GM23338 (cell line): ENCODE results near the gene PFDN4. TPM values are rescaled to one million over a fixed set of nuclear protein-coding genes. Genes with fewer than 3 reads are reported as not detected.

Experiments
- ATAC-seq: fragments of 200-7000 bp; cut with Tn5 transposase; 3 replicates; pipeline ENCODE4 v1.9.1; 2020
- DNase-seq: peaks from one replicate; pipeline ENCODE4 v3.0.0-alpha.2; 2015; ENCODE audit warnings: low spot score
- H2AFZ ChIP-seq: fragments of 200-600 bp; sonication (generic); 2 replicates; pipeline ENCODE4 v1.8.0; 2016; ENCODE audit warnings: antibody characterized with exemption, mild to moderate bottlenecking, moderate library complexity
- H3F3A ChIP-seq: fragments of 200-600 bp; sonication (generic); replicated peaks from 2 replicates; pipeline ENCODE4 v1.8.0; 2017; ENCODE audit warnings: antibody characterized with exemption, mixed run types, low read depth
- H3K27ac ChIP-seq: fragments of 200-600 bp; sonication (generic); 2 replicates; pipeline ENCODE4 v1.6.1; 2016; ENCODE audit warnings: low read depth
- H3K27me3 ChIP-seq: fragments of 200-600 bp; sonication (generic); 2 replicates; pipeline ENCODE4 v1.8.0; 2016; ENCODE audit warnings: mild to moderate bottlenecking, mixed run types, moderate library complexity; ENCODE audit not compliant: insufficient read depth
- H3K36me3 ChIP-seq: fragments of 200-600 bp; sonication (generic); 2 replicates; pipeline ENCODE4 v1.8.0; 2016; ENCODE audit warnings: mild to moderate bottlenecking; ENCODE audit not compliant: insufficient read depth
- H3K4me1 ChIP-seq: fragments of 200-600 bp; sonication (generic); 2 replicates; pipeline ENCODE4 v1.8.0; 2016; ENCODE audit warnings: mild to moderate bottlenecking, moderate library complexity; ENCODE audit not compliant: insufficient read depth
- H3K4me2 ChIP-seq: fragments of 200-600 bp; sonication (generic); 2 replicates; pipeline ENCODE4 v1.7.1; 2017; ENCODE audit warnings: mixed run types
- H3K4me3 ChIP-seq: fragments of 200-600 bp; sonication (generic); 2 replicates; pipeline ENCODE4 v1.6.1; 2016; ENCODE audit warnings: mixed run types
- H3K79me2 ChIP-seq: fragments of 200-600 bp; sonication (generic); replicated peaks from 2 replicates; pipeline ENCODE4 v1.8.0; 2017; ENCODE audit warnings: mild to moderate bottlenecking; ENCODE audit not compliant: insufficient read depth
- H3K9me2 ChIP-seq: fragments of 200-600 bp; sonication (generic); 2 replicates; pipeline ENCODE4 v1.8.0; 2017; ENCODE audit not compliant: insufficient read depth
- H4K20me1 ChIP-seq: fragments of 200-600 bp; sonication (generic); replicated peaks from 2 replicates; pipeline ENCODE4 v1.8.0; 2017; ENCODE audit warnings: mild to moderate bottlenecking; ENCODE audit not compliant: insufficient read depth
- H3K27ac Mint-ChIP-seq: 2 replicates; pipeline ENCODE4 v1.8.0; 2020; ENCODE audit warnings: inconsistent platforms, mild to moderate bottlenecking, moderate library complexity, mixed read lengths
- H3K27me3 Mint-ChIP-seq: 3 replicates; pipeline ENCODE4 v1.8.0; 2022; ENCODE audit warnings: low read depth, mild to moderate bottlenecking, moderate library complexity, mixed read lengths, inconsistent platforms; ENCODE audit not compliant: insufficient read depth, poor library complexity
- H3K36me3 Mint-ChIP-seq: 3 replicates; pipeline ENCODE4 v1.8.0; 2021; ENCODE audit warnings: low read depth, mild to moderate bottlenecking, inconsistent platforms, moderate library complexity, mixed read lengths
- H3K4me1 Mint-ChIP-seq: 3 replicates; pipeline ENCODE4 v1.8.0; 2020; ENCODE audit warnings: mild to moderate bottlenecking, inconsistent platforms, mixed read lengths
- H3K4me3 Mint-ChIP-seq: 3 replicates; pipeline ENCODE4 v1.8.0; 2021; ENCODE audit warnings: moderate library complexity, mild to moderate bottlenecking, inconsistent platforms, mixed read lengths
- H3K9me3 Mint-ChIP-seq: 3 replicates; pipeline ENCODE4 v1.8.0; 2020; ENCODE audit warnings: moderate library complexity, mild to moderate bottlenecking, inconsistent platforms, mixed read lengths
- ETS1 ChIP-seq: IDR thresholded peaks from 2 replicates; pipeline ENCODE4 v1.6.1; 2016; ENCODE audit warnings: antibody characterized with exemption
- REST ChIP-seq: IDR thresholded peaks from one replicate; pipeline ENCODE4 v1.6.1; 2018; ENCODE audit warnings: antibody characterized with exemption; ENCODE audit not compliant: unreplicated experiment
- STAT1 ChIP-seq: IDR thresholded peaks from one replicate; pipeline ENCODE4 v1.6.1; 2016; ENCODE audit warnings: antibody characterized with exemption; ENCODE audit not compliant: unreplicated experiment
- ZNF462 ChIP-seq: fragments of 250-450 bp; sonication (Bioruptor Pico); IDR thresholded peaks from 2 replicates; pipeline ENCODE4 v1.5.0; 2020; ENCODE audit warnings: mild to moderate bottlenecking, moderate library complexity
- polyA plus RNA-seq: library from polyadenylated mRNA; unstranded; fragments of >200 nt; fragmentation: Nextera tagmentation; extraction: Ambion mirVana; gene quantifications from 2 replicates; pipeline ENCODE4 v1.2.1, GENCODE V29; 2016
- total RNA-seq: library from RNA; depleted of rRNA; stranded (reverse); fragments of >200 nt; shearing (Covaris generic); gene quantifications from 2 replicates; pipeline ENCODE4 v1.2.3, GENCODE V29; 2014

PFDN4 gene
- total and polyA plus RNA-seq, 2 experiments from 2014 or later = 105 to 477 TPM

GRCh38 chr20:54204063-54204462 is 3.8 kb upstream of the PFDN4 start (continued):
- TF ChIP-seq ZNF462 (CRISPR knock-in tag) = no peak

- Histone ChIP-seq H3K27me3 (no peaks in the 10 kb centered on the region), H3K4me1 (no peaks in the 10 kb centered on the region), H3K4me2 (no peak overlapping the region), H3F3A (no peaks in the 10 kb centered on the region), H2AFZ (no peak overlapping the region), H3K9me2 (no peaks in the 10 kb centered on the region), H3K79me2 (peaks cover 14% of the 10 kb centered on the region), H4K20me1 (no peaks in the 10 kb centered on the region), H3K36me3 (no peaks in the 10 kb centered on the region), H3K27ac (no peak overlapping the region), H3K4me3 (no peak overlapping the region)
- Mint-ChIP-seq H3K27ac (no peak overlapping the region), H3K27me3 (peaks cover 4% of the 10 kb centered on the region), H3K4me1 (peaks cover 14% of the 10 kb centered on the region), H3K4me3 (no peak overlapping the region), H3K9me3 (no peaks in the 10 kb centered on the region), H3K36me3 (no peaks in the 10 kb centered on the region)
- ATAC-seq (no peak), DNase-seq (no peak)
- TF ChIP-seq STAT1 (no peak), ZNF462 (CRISPR knock-in tag) (no peak), REST (no peak), ETS1 (no peak)
Measured at GRCh38 chr20:54204481-54204880, 3.4 kb upstream of the PFDN4 start.
